ENCODE results near the gene NUDC. TPM values are rescaled to one million over a fixed set of nuclear protein-coding genes. Genes with fewer than 3 reads are reported as not detected.
"Not testable (repeated sequence)": the region's sequence is repeated elsewhere in the genome, so short reads cannot be mapped to it uniquely, and the experiment has no call there.

NUDC gene
- total and polyA plus RNA-seq, 8 donors: 56.2 to 94.6 (median 70.8) TPM

- H3K36me3 ChIP-seq: peaks cover 0 to 88% of the 10 kb centered on the region in 2 donors
- peaks cover 0 to 3% of the 10 kb centered on the region in 2 donors for H3K4me1 ChIP-seq
- no peak overlapping the region for H3K4me3 ChIP-seq
- no peak for ATAC-seq
- no peaks in the 10 kb centered on the region for H3K27me3 ChIP-seq
- intact Hi-C loops (cut with DNase I): loop anchor here in 1 of 2 donors (10.0 kb wide), 1 partner anchor 275 kb away; no protein-coding TSS in a partner anchor
- no peak for TF ChIP-seq CTCF (IDR thresholded peaks at IDR 0.05)
- H3K9me3 ChIP-seq: no peaks in the 10 kb centered on the region
- DNase-seq: no peak
- H3K27ac ChIP-seq: no peak overlapping the region
These were observed 41.8 kb upstream of the NUDC start for GRCh38 chr1:26879793-26880192.

GRCh38 chr1:26881611-26882010, 39.9 kb upstream of the NUDC start:
- H3K9me3 ChIP-seq, H3K4me1 ChIP-seq, ATAC-seq, DNase-seq, H3K4me3 ChIP-seq, H3K27ac ChIP-seq, H3K27me3 ChIP-seq: not testable (repeated sequence)
- intact Hi-C loops (cut with DNase I): loop anchor here in 1 of 2 donors (10.0 kb wide), 1 partner anchor 277 kb away; no protein-coding TSS in a partner anchor
- H3K36me3 ChIP-seq: peaks cover 0 to 97% of the 10 kb centered on the region in 2 donors

GRCh38 chr1:26882696-26883463, 38.7 kb upstream of the NUDC start:
- no peak overlapping the region for H3K27ac ChIP-seq
- H3K4me3 ChIP-seq: no peak overlapping the region
- no peak for ATAC-seq
- no peak for TF ChIP-seq CTCF (IDR thresholded peaks at IDR 0.05)
- peaks cover 0 to 99% of the 10 kb centered on the region in 2 donors for H3K36me3 ChIP-seq
- H3K9me3 ChIP-seq: no peaks in the 10 kb centered on the region
- no peak for DNase-seq
- H3K4me1 ChIP-seq: no peaks in the 10 kb centered on the region
- H3K27me3 ChIP-seq: no peaks in the 10 kb centered on the region
- intact Hi-C loops (cut with DNase I): loop anchor here in 1 of 2 donors (10.0 kb wide), 1 partner anchor 278 kb away; no protein-coding TSS in a partner anchor

GRCh38 chr1:26887125-26887524, 34.4 kb upstream of the NUDC start:
- Histone ChIP-seq H3K9me3 (no peaks in the 10 kb centered on the region), H3K4me3 (no peak overlapping the region), H3K4me1 (peaks cover 9 to 21% of the 10 kb centered on the region in 2 donors), H3K27ac (no peak overlapping the region), H3K27me3 (no peaks in the 10 kb centered on the region), H3K36me3 (peaks cover 0 to 74% of the 10 kb centered on the region in 2 donors)
- DNase-seq: peak in 1 of 4 donors; percentile 19
- TF ChIP-seq CTCF (IDR thresholded peaks at IDR 0.05): peak; percentile 28 to 37
- intact Hi-C loops (cut with DNase I): loop anchor here in 1 of 2 donors (10.0 kb wide), 1 partner anchor 282 kb away; no protein-coding TSS in a partner anchor
- ATAC-seq: no peak

GRCh38 chr1:26888231-26888630, 33.3 kb upstream of the NUDC start:
- no peak for TF ChIP-seq CTCF (IDR thresholded peaks at IDR 0.05)
- Histone ChIP-seq H3K27ac (no peak overlapping the region), H3K36me3 (peaks cover 0 to 74% of the 10 kb centered on the region in 2 donors), H3K4me3 (no peak overlapping the region), H3K4me1 (peaks cover 9 to 21% of the 10 kb centered on the region in 2 donors), H3K9me3 (no peaks in the 10 kb centered on the region), H3K27me3 (no peaks in the 10 kb centered on the region)
- intact Hi-C loops (cut with DNase I): loop anchor here in 1 of 2 donors (10.0 kb wide), 1 partner anchor 283 kb away; no protein-coding TSS in a partner anchor
- DNase-seq (no peak), ATAC-seq (no peak)
